Fibroblast of mammary gland (primary cell): ENCODE data around the gene SARNP.

Experiments
- DNase-seq: peaks from one replicate; pipeline ENCODE4 v3.0.0-alpha.2; 2010; ENCODE audit warnings: low read depth
- H3K4me3 ChIP-seq: 2 replicates; pipeline ENCODE4 v1.5.1; 2011; ENCODE audit warnings: low read depth, mild to moderate bottlenecking, low read length, moderate library complexity; ENCODE audit not compliant: control insufficient read depth
- TF ChIP-seq, protein P1 (sequence below): conservative IDR thresholded peaks from 2 replicates; pipeline ENCODE4 v1.5.1; 2011; ENCODE audit warnings: low read depth, low read length, inconsistent platforms; ENCODE audit not compliant: control insufficient read depth, insufficient read depth

Gene SARNP

DNA sequence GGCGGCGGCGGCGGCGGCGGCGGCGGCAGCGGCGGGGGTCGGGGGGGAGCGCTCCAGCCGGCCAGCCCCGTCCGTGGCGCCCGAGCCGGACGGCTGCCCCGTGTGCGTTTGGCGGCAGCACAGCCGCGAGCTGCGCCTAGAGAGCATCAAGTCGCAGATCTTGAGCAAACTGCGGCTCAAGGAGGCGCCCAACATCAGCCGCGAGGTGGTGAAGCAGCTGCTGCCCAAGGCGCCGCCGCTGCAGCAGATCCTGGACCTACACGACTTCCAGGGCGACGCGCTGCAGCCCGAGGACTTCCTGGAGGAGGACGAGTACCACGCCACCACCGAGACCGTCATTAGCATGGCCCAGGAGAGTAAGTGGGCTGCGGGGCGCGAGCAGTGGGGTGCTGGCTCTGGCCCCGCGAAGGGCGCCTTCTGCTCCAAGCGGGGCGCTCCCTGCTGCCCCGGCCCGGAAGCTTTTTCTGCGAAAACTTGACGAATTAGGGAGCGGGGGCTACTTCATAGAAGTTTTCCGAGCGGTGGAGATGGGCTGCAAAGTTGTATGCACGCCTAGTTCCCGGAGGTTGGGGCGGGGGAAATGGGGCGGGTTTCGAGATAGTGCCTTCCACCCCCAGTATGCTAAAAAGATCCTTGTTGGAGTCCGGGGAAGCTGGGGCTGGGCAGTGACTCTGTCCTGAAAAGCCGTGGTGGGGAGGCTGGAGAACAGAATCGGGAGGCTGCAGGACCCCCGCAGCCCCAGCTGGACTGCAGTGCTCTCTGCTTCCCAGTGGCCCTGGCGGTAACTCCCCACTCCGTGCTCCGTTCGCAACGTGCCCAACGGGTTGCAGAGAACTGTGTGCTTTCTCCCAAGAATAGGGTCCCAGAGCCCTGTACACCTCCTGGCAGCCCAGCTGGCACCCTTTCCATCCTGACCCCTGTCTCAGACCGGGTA is 73.9 kb downstream of the SARNP start:
- H3K4me3 ChIP-seq, result peak overlapping the region; percentile 70
- peak; percentile 66 for DNase-seq
- TF ChIP-seq, protein P1, sequence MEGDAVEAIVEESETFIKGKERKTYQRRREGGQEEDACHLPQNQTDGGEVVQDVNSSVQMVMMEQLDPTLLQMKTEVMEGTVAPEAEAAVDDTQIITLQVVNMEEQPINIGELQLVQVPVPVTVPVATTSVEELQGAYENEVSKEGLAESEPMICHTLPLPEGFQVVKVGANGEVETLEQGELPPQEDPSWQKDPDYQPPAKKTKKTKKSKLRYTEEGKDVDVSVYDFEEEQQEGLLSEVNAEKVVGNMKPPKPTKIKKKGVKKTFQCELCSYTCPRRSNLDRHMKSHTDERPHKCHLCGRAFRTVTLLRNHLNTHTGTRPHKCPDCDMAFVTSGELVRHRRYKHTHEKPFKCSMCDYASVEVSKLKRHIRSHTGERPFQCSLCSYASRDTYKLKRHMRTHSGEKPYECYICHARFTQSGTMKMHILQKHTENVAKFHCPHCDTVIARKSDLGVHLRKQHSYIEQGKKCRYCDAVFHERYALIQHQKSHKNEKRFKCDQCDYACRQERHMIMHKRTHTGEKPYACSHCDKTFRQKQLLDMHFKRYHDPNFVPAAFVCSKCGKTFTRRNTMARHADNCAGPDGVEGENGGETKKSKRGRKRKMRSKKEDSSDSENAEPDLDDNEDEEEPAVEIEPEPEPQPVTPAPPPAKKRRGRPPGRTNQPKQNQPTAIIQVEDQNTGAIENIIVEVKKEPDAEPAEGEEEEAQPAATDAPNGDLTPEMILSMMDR, result no peak

- DNase-seq, result peak; percentile 64
- peak within 1 kb of the TSS; percentile 70 for H3K4me3 ChIP-seq
- TF ChIP-seq, protein P1, result no peak
Measured at GRCh38 chr12:55742719-55743405, 74.7 kb downstream of the SARNP start, which contains the start of gene GDF11. GDF11 (plus strand) TSS chr12:55743122; CDS start chr12:55743317, 195 bp downstream.

DNA sequence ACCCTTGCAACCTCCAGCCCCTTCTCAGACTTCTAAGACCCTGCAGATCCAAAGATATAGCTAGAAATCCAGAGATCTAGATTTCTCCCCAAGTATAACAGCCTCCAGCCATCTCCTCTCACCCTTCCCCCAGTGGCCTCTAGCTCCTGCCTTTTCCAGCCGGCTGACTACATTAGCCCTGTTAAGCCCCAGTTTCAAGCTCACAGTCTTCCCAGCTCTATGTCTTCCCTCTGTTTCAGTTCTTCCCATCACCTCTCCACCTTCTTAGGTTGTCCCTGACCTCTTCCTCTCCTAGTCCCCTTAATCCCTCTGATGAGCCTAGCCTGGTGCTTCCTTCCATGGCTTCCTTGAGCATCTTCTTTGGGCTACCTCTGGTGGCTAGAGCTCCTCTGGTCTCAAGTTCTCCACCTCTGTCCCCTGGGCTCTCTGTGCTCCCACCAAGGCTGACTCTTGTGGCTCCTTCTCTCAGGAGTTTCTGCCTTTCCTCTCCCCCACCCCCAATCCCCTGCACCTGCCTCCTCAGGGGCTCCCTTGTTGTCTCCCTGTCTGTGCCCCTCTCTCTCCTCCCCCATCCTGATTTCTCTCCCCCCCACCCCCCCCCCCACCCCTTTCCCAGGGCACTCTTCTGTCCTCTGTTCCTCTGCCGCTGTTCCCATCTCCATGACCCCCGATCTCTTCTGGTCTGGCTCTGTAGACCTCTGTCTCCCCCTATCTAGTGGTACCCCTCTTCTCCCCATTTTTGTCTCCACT is 75.4 kb downstream of the SARNP start:
- no peak for DNase-seq
- H3K4me3 ChIP-seq, result peak overlapping the region; percentile 31
- TF ChIP-seq, protein P1, result no peak

DNA sequence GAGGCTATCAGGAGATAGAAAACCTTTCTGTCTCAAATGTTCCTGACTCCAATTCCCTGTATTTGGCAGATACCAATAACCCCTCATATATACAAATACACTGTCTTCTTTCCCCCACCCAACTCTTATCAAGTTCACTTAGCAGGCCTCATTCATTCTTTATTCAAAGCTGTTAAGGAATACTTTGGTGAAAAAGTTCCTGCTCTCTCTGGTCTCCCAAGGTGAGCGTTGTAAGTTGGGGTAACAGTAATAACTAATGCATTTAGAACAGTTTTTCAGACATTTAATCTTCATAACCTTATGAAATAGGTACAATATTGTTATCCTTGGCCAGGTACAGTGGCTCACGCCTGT is 78.5 kb downstream of the SARNP start:
- TF ChIP-seq, protein P1, result no peak
- no peak for DNase-seq
- no peak overlapping the region for H3K4me3 ChIP-seq

- DNase-seq, result peak; percentile 84
- TF ChIP-seq, protein P1, result peak; percentile 75
- peak overlapping the region; percentile 69 for H3K4me3 ChIP-seq
Measured at GRCh38 chr12:55738123-55739024, 79.2 kb downstream of the SARNP start.
